ENCODE data around the gene RHBDL1. TPM values are rescaled to one million over a fixed set of nuclear protein-coding genes. Genes with fewer than 3 reads are reported as not detected.
A peak's percentile ranks its signal among the peaks of the same experiment; 100 is the strongest.

The RHBDL1 gene
- total and polyA plus RNA-seq, 9 of the 15 experiments (the other 6 are each of a cell fraction or from before 2014, with no cell fraction given) = 0.03 to 5.6 (median 1.3) TPM; not detected in 1

DNA sequence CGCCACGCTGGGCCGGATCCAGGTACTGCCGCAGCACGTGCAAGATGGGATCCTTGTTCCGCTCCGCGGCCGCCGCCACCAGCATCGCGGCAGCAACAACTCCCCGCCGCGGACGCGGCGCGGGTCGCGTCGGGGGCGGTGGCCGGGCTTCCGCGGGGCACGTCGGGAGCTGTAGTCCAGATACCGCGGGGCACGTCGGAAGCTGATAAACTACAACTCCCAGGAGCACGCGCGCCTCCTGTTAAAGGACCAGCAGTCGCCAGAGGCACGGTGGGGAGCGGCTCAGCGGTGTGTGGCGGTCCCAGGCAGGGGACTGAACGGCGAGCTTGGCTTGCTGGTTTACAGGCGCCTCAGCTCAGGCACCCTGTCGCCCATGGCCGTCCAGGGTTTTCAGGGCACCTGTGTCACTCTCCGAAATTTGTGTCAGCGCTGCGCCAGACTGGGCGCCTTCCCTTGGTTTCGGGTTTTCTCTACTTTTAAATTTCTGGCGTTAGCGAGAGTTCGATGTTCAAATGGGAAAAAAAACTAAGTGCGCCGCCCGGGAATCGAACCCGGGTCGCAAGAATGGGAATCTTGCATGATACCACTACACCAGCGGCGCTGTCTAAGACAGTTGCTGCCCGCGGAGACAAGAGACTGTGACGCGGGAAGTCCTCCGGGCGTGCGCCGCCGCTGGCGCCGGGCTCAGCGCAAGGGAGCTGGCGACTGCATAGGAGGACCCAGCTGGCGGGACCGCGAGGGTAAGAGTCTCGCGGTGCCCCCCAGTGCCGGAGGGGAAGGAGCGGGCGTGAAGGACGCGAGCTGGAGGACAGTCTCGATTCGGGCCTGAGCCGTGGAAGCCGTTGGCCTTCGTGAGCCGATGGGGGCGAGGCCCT, 39.0 kb upstream of the RHBDL1 start, which contains the start of gene METTL26 (continued):
- TF ChIP-seq, protein P1, sequence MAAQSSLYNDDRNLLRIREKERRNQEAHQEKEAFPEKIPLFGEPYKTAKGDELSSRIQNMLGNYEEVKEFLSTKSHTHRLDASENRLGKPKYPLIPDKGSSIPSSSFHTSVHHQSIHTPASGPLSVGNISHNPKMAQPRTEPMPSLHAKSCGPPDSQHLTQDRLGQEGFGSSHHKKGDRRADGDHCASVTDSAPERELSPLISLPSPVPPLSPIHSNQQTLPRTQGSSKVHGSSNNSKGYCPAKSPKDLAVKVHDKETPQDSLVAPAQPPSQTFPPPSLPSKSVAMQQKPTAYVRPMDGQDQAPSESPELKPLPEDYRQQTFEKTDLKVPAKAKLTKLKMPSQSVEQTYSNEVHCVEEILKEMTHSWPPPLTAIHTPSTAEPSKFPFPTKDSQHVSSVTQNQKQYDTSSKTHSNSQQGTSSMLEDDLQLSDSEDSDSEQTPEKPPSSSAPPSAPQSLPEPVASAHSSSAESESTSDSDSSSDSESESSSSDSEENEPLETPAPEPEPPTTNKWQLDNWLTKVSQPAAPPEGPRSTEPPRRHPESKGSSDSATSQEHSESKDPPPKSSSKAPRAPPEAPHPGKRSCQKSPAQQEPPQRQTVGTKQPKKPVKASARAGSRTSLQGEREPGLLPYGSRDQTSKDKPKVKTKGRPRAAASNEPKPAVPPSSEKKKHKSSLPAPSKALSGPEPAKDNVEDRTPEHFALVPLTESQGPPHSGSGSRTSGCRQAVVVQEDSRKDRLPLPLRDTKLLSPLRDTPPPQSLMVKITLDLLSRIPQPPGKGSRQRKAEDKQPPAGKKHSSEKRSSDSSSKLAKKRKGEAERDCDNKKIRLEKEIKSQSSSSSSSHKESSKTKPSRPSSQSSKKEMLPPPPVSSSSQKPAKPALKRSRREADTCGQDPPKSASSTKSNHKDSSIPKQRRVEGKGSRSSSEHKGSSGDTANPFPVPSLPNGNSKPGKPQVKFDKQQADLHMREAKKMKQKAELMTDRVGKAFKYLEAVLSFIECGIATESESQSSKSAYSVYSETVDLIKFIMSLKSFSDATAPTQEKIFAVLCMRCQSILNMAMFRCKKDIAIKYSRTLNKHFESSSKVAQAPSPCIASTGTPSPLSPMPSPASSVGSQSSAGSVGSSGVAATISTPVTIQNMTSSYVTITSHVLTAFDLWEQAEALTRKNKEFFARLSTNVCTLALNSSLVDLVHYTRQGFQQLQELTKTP (IDR thresholded peaks at IDR 0.05; ENCODE audit: low read depth in 1 of 2, partially characterized antibody in 2 of 2) = peak; percentile 70 to 95
- TF ChIP-seq ZBTB7A (IDR thresholded peaks at IDR 0.05; ENCODE audit: borderline replicate concordance, control insufficient read depth, low read depth, low read length) (peak; percentile 92), HDAC8 (tag; IDR thresholded peaks at IDR 0.05) (peak; percentile 33; the same call in 1 of the 2 replicates), ZNF134 (CRISPR knock-in tag; conservative IDR thresholded peaks at IDR 0.05) (no peak), PRMT5 (CRISPR knock-in tag; IDR thresholded peaks at IDR 0.05) (no peak), HDAC2 (IDR thresholded peaks at IDR 0.05) (no peak; the same call in 1 of the 2 replicates), ZKSCAN3 (CRISPR knock-in tag; IDR thresholded peaks at IDR 0.05) (no peak), ZZZ3 (IDR thresholded peaks at IDR 0.05) (no peak), L3MBTL2 (IDR thresholded peaks at IDR 0.05) (peak; percentile 98), SIRT6 (IDR thresholded peaks at IDR 0.05; ENCODE audit: low read depth, low read length) (no peak), ZNF57 (CRISPR knock-in tag; IDR thresholded peaks at IDR 0.05) (no peak), CBX1 (IDR thresholded peaks at IDR 0.05; ENCODE audit: low read depth) (peak; percentile 54), ZFP30 (CRISPR knock-in tag; IDR thresholded peaks at IDR 0.05; ENCODE audit: borderline replicate concordance) (no peak), ZNF197 (CRISPR knock-in tag; IDR thresholded peaks at IDR 0.05; ENCODE audit: low read depth) (peak; percentile 88; the same call in 1 of the 2 replicates), ZNF695 (CRISPR knock-in tag; IDR thresholded peaks at IDR 0.05) (no peak), RCOR1 (IDR thresholded peaks at IDR 0.05; ENCODE audit: borderline replicate concordance in 1 of 2, low read depth in 2 of 2, low read length in 2 of 2) (peak in 1 of 2 experiments; percentile 69; a peak in 2 of 4 replicates), ILK (tag; IDR thresholded peaks at IDR 0.05; ENCODE audit: borderline replicate concordance, low read depth) (no peak), THRAP3 (IDR thresholded peaks at IDR 0.05; ENCODE audit: borderline replicate concordance) (no peak), C11orf30 (IDR thresholded peaks at IDR 0.05; ENCODE audit: low read depth) (no peak), ZNF316 (IDR thresholded peaks at IDR 0.05) (no peak), E2F3 (CRISPR knock-in tag; IDR thresholded peaks at IDR 0.05) (peak; percentile 56), ZBTB8A (IDR thresholded peaks at IDR 0.05; ENCODE audit: partially characterized antibody) (no peak)
- TF ChIP-seq, protein P2, sequence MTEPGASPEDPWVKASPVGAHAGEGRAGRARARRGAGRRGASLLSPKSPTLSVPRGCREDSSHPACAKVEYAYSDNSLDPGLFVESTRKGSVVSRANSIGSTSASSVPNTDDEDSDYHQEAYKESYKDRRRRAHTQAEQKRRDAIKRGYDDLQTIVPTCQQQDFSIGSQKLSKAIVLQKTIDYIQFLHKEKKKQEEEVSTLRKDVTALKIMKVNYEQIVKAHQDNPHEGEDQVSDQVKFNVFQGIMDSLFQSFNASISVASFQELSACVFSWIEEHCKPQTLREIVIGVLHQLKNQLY (CRISPR knock-in tag; conservative IDR thresholded peaks at IDR 0.05) = no peak
- TF ChIP-seq, protein P3, sequence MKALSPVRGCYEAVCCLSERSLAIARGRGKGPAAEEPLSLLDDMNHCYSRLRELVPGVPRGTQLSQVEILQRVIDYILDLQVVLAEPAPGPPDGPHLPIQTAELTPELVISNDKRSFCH (CRISPR knock-in tag; IDR thresholded peaks at IDR 0.05) = no peak
- TF ChIP-seq, protein P3 (tag; IDR thresholded peaks at IDR 0.05) = peak; percentile 67

Data from K562 (cell line).